K562 (cell line): ENCODE results near the gene PAQR6. TPM values are rescaled to one million over a fixed set of nuclear protein-coding genes. Genes with fewer than 3 reads are reported as not detected.

Experiments
- ATAC-seq: fragments of 200-7000 bp; cut with Tn5 transposase; 3 replicates; pipeline ENCODE4 v1.9.1; 2020; ENCODE audit warnings: moderate library complexity
- BruUV-seq: library from RNA; stranded (reverse); fragments of 400-500 nt; replicated peaks from 2 replicates; lab custom pipeline; 2021; lab: Mats Ljungman, UMichigan
- CTCF ChIA-PET: fragments of 300-600 bp; formaldehyde crosslinking; extraction: SDS; loops from one replicate; lab custom pipeline; 2021; ENCODE audit warnings: low intra/inter-chr PET ratio; lab: Yijun Ruan, JAX
- POLR2A ChIA-PET: fragments of 300-600, 350-650 bp; sonication (Branson Sonifier 250); formaldehyde crosslinking; extraction: SDS; loops from one replicate; lab custom pipeline; 2021; ENCODE audit warnings: antibody characterized with exemption, inconsistent platforms; lab: Yijun Ruan, JAX
- DNase-seq, 4 experiments: peaks; one replicate each; pipeline versions ENCODE4 v3.0.0 to v3.0.0-alpha.2; 2011 to 2018; ENCODE audit warnings: low spot score in 3 of 4, mixed read lengths in 3 of 4; ENCODE audit errors: extremely low read depth in 1 of 4
- FAIRE-seq: peaks from 2 replicates; lab custom pipeline; 2011; peaks lifted over from hg19 to GRCh38; lab: Jason Lieb, UNC
- H2AFZ ChIP-seq: 2 replicates; pipeline ENCODE4 v1.6.0; 2011; ENCODE audit warnings: low read depth, low read length, control low read depth, inconsistent platforms
- H3K27ac ChIP-seq: fragments of 200-600 bp; 3 replicates; pipeline ENCODE4 v1.8.0; 2011; ENCODE audit warnings: low read depth, mild to moderate bottlenecking, control low read depth, inconsistent platforms, low read length, moderate library complexity, mixed read lengths; ENCODE audit errors: extremely low read depth
- H3K27me3 ChIP-seq, 2 experiments: fragments of 300-600 bp in 1 of 2; 2 replicates in 1 of 2; 3 replicates in 1 of 2; pipeline versions ENCODE4 v1.6.0 to v1.8.0; 2011; ENCODE audit warnings: inconsistent platforms in 2 of 2, low read length in 2 of 2, mild to moderate bottlenecking in 1 of 2, mixed read lengths in 1 of 2, moderate library complexity in 1 of 2; ENCODE audit not compliant: control insufficient read depth in 2 of 2, insufficient read depth in 2 of 2
- H3K36me3 ChIP-seq: fragments of 300-600 bp; 3 replicates; pipeline ENCODE4 v1.8.0; 2011; ENCODE audit warnings: mild to moderate bottlenecking, low read length, inconsistent platforms; ENCODE audit not compliant: control insufficient read depth, insufficient read depth
- H3K4me1 ChIP-seq, 2 experiments: fragments of 200-600 bp in 1 of 2; replicated peaks in 1 of 2; 2 replicates in 1 of 2; 3 replicates in 1 of 2; pipeline versions ENCODE4 v1.5.1 to v1.8.0; 2011; ENCODE audit warnings: inconsistent platforms in 2 of 2, low read length in 2 of 2, mild to moderate bottlenecking in 1 of 2, mixed read lengths in 1 of 2, moderate library complexity in 1 of 2; ENCODE audit not compliant: control insufficient read depth in 2 of 2, insufficient read depth in 2 of 2
- H3K4me2 ChIP-seq: 2 replicates; pipeline ENCODE4 v1.6.1; 2011; ENCODE audit warnings: low read length, control low read depth, inconsistent platforms, mixed read lengths; ENCODE audit not compliant: insufficient read depth
- H3K4me3 ChIP-seq: fragments of 200-600 bp; sonication (generic), shearing (Covaris generic); 2 replicates; pipeline ENCODE4 v1.5.1; 2016; ENCODE audit warnings: control low read depth, inconsistent platforms
- H3K79me2 ChIP-seq: fragments of 200-600 bp; 3 replicates; pipeline ENCODE4 v1.8.0; 2011; ENCODE audit warnings: low read length, inconsistent platforms; ENCODE audit not compliant: control insufficient read depth, insufficient read depth
- H3K9ac ChIP-seq, 2 experiments: 2 replicates each; pipeline versions ENCODE4 v1.6.0 to v1.6.1; 2011; ENCODE audit warnings: low read depth in 2 of 2, low read length in 2 of 2, control low read depth in 1 of 2, inconsistent platforms in 1 of 2, mild to moderate bottlenecking in 1 of 2, mixed read lengths in 1 of 2; ENCODE audit not compliant: insufficient read depth in 1 of 2
- H3K9me1 ChIP-seq: one replicate; pipeline ENCODE4 v1.6.0; 2011; ENCODE audit warnings: inconsistent platforms, mild to moderate bottlenecking, low read length, moderate library complexity; ENCODE audit not compliant: control insufficient read depth, insufficient read depth
- H3K9me3 ChIP-seq: replicated peaks from 2 replicates; pipeline ENCODE4 v1.5.1; 2011; ENCODE audit warnings: low read depth, low read length, inconsistent platforms; ENCODE audit not compliant: control insufficient read depth, insufficient read depth
- H4K20me1 ChIP-seq: replicated peaks from 2 replicates; pipeline ENCODE4 v1.6.1; 2011; ENCODE audit warnings: low read length, inconsistent platforms, mixed read lengths; ENCODE audit not compliant: control insufficient read depth, insufficient read depth
- HDAC1 ChIP-seq, 2 experiments: fragments of 450-650 bp; IDR thresholded peaks; 2 replicates each; pipeline ENCODE4 v1.6.1; 2016 to 2017; ENCODE audit warnings: inconsistent platforms in 1 of 2, mild to moderate bottlenecking in 1 of 2, moderate library complexity in 1 of 2
- HMG20A ChIP-seq: fragments of 450-650 bp; formaldehyde crosslinking; conservative IDR thresholded peaks from 2 replicates; pipeline ENCODE4 v1.4.0; 2020; ENCODE audit warnings: mild to moderate bottlenecking, mixed read lengths
- POLR2AphosphoS2 ChIP-seq: IDR thresholded peaks from 2 replicates; pipeline ENCODE4 v1.6.1; 2012; ENCODE audit warnings: low read length, improper control_type of control experiment
- RBFOX2 ChIP-seq: fragments of 200-400 bp; formaldehyde crosslinking; IDR thresholded peaks from 2 replicates; pipeline ENCODE4 v1.6.1; 2017; ENCODE audit warnings: low read depth, mild to moderate bottlenecking, low read length, moderate library complexity
- SETDB1 ChIP-seq: IDR thresholded peaks from one replicate; pipeline ENCODE4 v1.6.1; 2012; ENCODE audit warnings: low read length, control low read depth, inconsistent platforms
- YBX1 ChIP-seq: fragments of 450-650 bp; IDR thresholded peaks from 2 replicates; pipeline ENCODE4 v1.7.1; 2016; ENCODE audit warnings: mild to moderate bottlenecking
- whole genome bisulfite sequencing: fragments of 100-300 bp; shearing (Covaris generic); methylation state at CpG from one replicate; pipeline ENCODE4 v1.1.6; 2016; ENCODE audit warnings: low coverage, mixed read lengths; ENCODE audit not compliant: insufficient coverage; ENCODE audit errors: missing lambda C conversion rate; 5-methylcytosine and 5-hydroxymethylcytosine counted together
- in situ Hi-C: fragments of 300-500 bp; cut with MboI; formaldehyde crosslinking; loops from 4 replicates; pipeline ENCODE4 v1.15.0; 2018; ENCODE audit warnings: inconsistent platforms, mixed read lengths
- intact Hi-C: fragments of 100-400 bp; cut with micrococcal nuclease; formaldehyde crosslinking; loops from 2 replicates; pipeline ENCODE4 v1.14.2; 2022
- polyA plus RNA-seq, 8 experiments: library from polyadenylated mRNA; depleted of rRNA in 4 of 8; stranded (reverse) in 5 of 8; unstranded in 3 of 8; fragments of >200 nt; fragmentation: Nextera tagmentation in 2 of 8; fragmentation: Illumina TruSeq in 1 of 8; extraction: Ambion mirVana in 2 of 8; extraction: Trizol in 1 of 8; gene quantifications; 2 replicates each; pipeline versions ENCODE4 v1.2.1 to v1.2.3, GENCODE V29; 2011 to 2014; ENCODE audit warnings: inconsistent platforms in 1 of 8, missing spikeins in 1 of 8
- total RNA-seq, 7 experiments: library from RNA; depleted of rRNA in 6 of 7; stranded (reverse); fragments of >200 nt in 6 of 7; fragmentation: Illumina TruSeq in 2 of 7; extraction: Trizol in 2 of 7; gene quantifications; 2 replicates each; pipeline versions ENCODE4 v1.2.1 to v1.2.3, GENCODE V29; 2011 to 2021; ENCODE audit warnings: low replicate concordance in 1 of 7
- TF ChIP-seq, protein P1 (sequence below): sonication (generic); formaldehyde crosslinking; IDR thresholded peaks from 2 replicates; pipeline ENCODE4 v1.8.0; 2022; ENCODE audit warnings: mild to moderate bottlenecking, missing genetic modification reagents

The PAQR6 gene
- total and polyA plus RNA-seq, 9 of the 15 experiments (the other 6 are each of a cell fraction or from before 2014, with no cell fraction given): 0.07 to 1.8 (median 0.62) TPM

DNA sequence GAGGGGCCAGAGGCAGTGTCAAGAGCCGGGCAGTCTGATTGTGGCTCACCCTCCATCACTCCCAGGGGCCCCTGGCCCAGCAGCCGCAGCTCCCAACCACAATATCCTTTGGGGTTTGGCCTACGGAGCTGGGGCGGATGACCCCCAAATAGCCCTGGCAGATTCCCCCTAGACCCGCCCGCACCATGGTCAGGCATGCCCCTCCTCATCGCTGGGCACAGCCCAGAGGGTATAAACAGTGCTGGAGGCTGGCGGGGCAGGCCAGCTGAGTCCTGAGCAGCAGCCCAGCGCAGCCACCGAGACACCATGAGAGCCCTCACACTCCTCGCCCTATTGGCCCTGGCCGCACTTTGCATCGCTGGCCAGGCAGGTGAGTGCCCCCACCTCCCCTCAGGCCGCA, 5.9 kb downstream of the PAQR6 start, which contains the start of gene BGLAP:
Gene BGLAP (plus strand): TSS at position 259 of the 400 bp plus-strand sequence. CDS start 48 bp downstream, at position 307.
- H3K27ac ChIP-seq: no peak within 1 kb of the TSS
- H3K4me2 ChIP-seq: no peak within 1 kb of the TSS
- in situ Hi-C loops: no loop called here
- FAIRE-seq: no peak
- peaks cover 0 to 39% of the 10 kb centered on the region in 2 experiments; a peak in 3 of 5 replicates for H3K4me1 ChIP-seq
- peak; percentile 21; the same call in 1 of the 2 replicates for TF ChIP-seq POLR2AphosphoS2
- no peak for TF ChIP-seq YBX1
- TF ChIP-seq HMG20A (CRISPR knock-in tag): no peak
- TF ChIP-seq HDAC1 (IDR thresholded peaks at IDR 0.05): no peak
- 0 out of 2 replicates have a peak, but pooled peaks have one; percentile 27 for TF ChIP-seq RBFOX2
- TF ChIP-seq SETDB1: no peak
- TF ChIP-seq, protein P1, sequence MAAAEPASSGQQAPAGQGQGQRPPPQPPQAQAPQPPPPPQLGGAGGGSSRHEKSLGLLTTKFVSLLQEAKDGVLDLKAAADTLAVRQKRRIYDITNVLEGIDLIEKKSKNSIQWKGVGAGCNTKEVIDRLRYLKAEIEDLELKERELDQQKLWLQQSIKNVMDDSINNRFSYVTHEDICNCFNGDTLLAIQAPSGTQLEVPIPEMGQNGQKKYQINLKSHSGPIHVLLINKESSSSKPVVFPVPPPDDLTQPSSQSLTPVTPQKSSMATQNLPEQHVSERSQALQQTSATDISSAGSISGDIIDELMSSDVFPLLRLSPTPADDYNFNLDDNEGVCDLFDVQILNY: no peak
- intact Hi-C loops: no loop called here
- H3K9ac ChIP-seq: peak within 1 kb of the TSS in 1 of 2 experiments; percentile 79; a peak in 2 of 4 replicates
- BruUV-seq: no TSS peak
- no peak within 1 kb of the TSS for H3K4me3 ChIP-seq
- ChIA-PET CTCF (no interaction called here), POLR2A (interaction anchor here (0.5 to 2.0 kb wide), 5 partner anchors 8 to 268 kb away, joined by 3 to 7 read pairs (median 5); no protein-coding TSS in a partner anchor)
- no peak for DNase-seq
- H3K79me2 ChIP-seq: no peaks in the 10 kb centered on the region
- peaks cover 3% of the 10 kb centered on the region for H3K9me1 ChIP-seq
- no peaks in the 10 kb centered on the region for H3K27me3 ChIP-seq
- H2AFZ ChIP-seq: no peak within 1 kb of the TSS
- WGBS: 78% methylated on average over 10 of the region's 14 CpGs
- no peaks in the 10 kb centered on the region; the same call in 1 of the 2 replicates for H4K20me1 ChIP-seq
- no peaks in the 10 kb centered on the region for H3K9me3 ChIP-seq
- peaks cover 19% of the 10 kb centered on the region; the same call in 2 of the 3 replicates for H3K36me3 ChIP-seq
- ATAC-seq: no peak
